Measurements from ENCODE around the gene ATG16L2. TPM values are rescaled to one million over a fixed set of nuclear protein-coding genes. Genes with fewer than 3 reads are reported as not detected.

Gene ATG16L2
- total and polyA plus RNA-seq, 9 of the 15 experiments (the other 6 are each of a cell fraction or from before 2014, with no cell fraction given), result 0.18 to 11.2 (median 6.2) TPM

GRCh38 chr11:72776844-72777754, 37.1 kb upstream of the ATG16L2 start (continued):
- no peak for TF ChIP-seq RBM34 (IDR thresholded peaks at IDR 0.05; ENCODE audit: borderline replicate concordance, insufficient read depth, low read length)
- no peak for TF ChIP-seq TGIF2 (CRISPR knock-in tag; IDR thresholded peaks at IDR 0.05)
- TF ChIP-seq, protein P1, sequence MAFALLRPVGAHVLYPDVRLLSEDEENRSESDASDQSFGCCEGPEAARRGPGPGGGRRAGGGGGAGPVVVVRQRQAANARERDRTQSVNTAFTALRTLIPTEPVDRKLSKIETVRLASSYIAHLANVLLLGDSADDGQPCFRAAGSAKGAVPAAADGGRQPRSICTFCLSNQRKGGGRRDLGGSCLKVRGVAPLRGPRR (CRISPR knock-in tag; IDR thresholded peaks at IDR 0.05), result no peak
- TF ChIP-seq, protein P2, sequence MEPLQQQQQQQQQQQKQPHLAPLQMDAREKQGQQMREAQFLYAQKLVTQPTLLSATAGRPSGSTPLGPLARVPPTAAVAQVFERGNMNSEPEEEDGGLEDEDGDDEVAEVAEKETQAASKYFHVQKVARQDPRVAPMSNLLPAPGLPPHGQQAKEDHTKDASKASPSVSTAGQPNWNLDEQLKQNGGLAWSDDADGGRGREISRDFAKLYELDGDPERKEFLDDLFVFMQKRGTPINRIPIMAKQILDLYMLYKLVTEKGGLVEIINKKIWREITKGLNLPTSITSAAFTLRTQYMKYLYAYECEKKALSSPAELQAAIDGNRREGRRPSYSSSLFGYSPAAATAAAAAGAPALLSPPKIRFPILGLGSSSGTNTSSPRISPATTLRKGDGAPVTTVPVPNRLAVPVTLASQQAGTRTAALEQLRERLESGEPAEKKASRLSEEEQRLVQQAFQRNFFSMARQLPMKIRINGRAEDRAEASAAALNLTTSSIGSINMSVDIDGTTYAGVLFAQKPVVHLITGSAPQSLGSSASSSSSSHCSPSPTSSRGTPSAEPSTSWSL (CRISPR knock-in tag; IDR thresholded peaks at IDR 0.05; ENCODE audit: borderline replicate concordance), result no peak
- TF ChIP-seq ZKSCAN8 (CRISPR knock-in tag; IDR thresholded peaks at IDR 0.05), result no peak
- peak; percentile 14; the same call in 1 of the 2 replicates for TF ChIP-seq DMBX1 (CRISPR knock-in tag; IDR thresholded peaks at IDR 0.05; ENCODE audit: borderline replicate concordance)
- no peak for TF ChIP-seq KHSRP (IDR thresholded peaks at IDR 0.05)
- no peak for TF ChIP-seq CGGBP1 (CRISPR knock-in tag; IDR thresholded peaks at IDR 0.05)
- TF ChIP-seq GTF2E2 (tag; IDR thresholded peaks at IDR 0.05), result 0 out of 2 replicates have a peak, but pooled peaks have one; percentile 61
- TF ChIP-seq ZNF584 (CRISPR knock-in tag; IDR thresholded peaks at IDR 0.05; ENCODE audit: low read depth), result no peak
- no peak for TF ChIP-seq POLR2H (tag; IDR thresholded peaks at IDR 0.05; ENCODE audit: low read depth)
- TF ChIP-seq XRCC3 (IDR thresholded peaks at IDR 0.05), result no peak
- no peak for TF ChIP-seq PTBP1 (IDR thresholded peaks at IDR 0.05; ENCODE audit: low read depth, low read length)
- peak; percentile 21 for TF ChIP-seq PHF20 (IDR thresholded peaks at IDR 0.05; ENCODE audit: partially characterized antibody)
- TF ChIP-seq NFIC (IDR thresholded peaks at IDR 0.05), result no peak
- TF ChIP-seq ZNF512 (tag; IDR thresholded peaks at IDR 0.05), result no peak
- TF ChIP-seq BRD9 (IDR thresholded peaks at IDR 0.05; ENCODE audit: low read depth, partially characterized antibody), result no peak
- TF ChIP-seq, protein P3, sequence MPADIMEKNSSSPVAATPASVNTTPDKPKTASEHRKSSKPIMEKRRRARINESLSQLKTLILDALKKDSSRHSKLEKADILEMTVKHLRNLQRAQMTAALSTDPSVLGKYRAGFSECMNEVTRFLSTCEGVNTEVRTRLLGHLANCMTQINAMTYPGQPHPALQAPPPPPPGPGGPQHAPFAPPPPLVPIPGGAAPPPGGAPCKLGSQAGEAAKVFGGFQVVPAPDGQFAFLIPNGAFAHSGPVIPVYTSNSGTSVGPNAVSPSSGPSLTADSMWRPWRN (IDR thresholded peaks at IDR 0.05; ENCODE audit: low read depth), result no peak
- no peak for TF ChIP-seq SFPQ (IDR thresholded peaks at IDR 0.05; ENCODE audit: low read depth, low read length)

All from K562 (cell line).